DND-41 (cell line): Measurements from ENCODE around the gene MRPS18A.

Source experiments
- ATAC-seq: fragments of 200-7000 bp; cut with Tn5 transposase; 3 replicates; pipeline ENCODE4 v1.9.1; 2021; ENCODE audit warnings: low read depth; ENCODE audit not compliant: insufficient read depth
- DNase-seq: peaks from one replicate; pipeline ENCODE4 v3.0.0-alpha.2; 2020
- H2AFZ ChIP-seq: 2 replicates; pipeline ENCODE4 v1.6.0; 2012; ENCODE audit warnings: low read depth, low read length
- H3K27ac ChIP-seq: 2 replicates; pipeline ENCODE4 v1.5.1; 2012; ENCODE audit warnings: low read length, inconsistent platforms
- H3K27me3 ChIP-seq: fragments of 200-600 bp; sonication (generic); 2 replicates; pipeline ENCODE4 v1.6.0; 2012; ENCODE audit warnings: low read length, mild to moderate bottlenecking, inconsistent platforms; ENCODE audit not compliant: insufficient read depth, poor library complexity
- H3K36me3 ChIP-seq: 2 replicates; pipeline ENCODE4 v1.5.1; 2012; ENCODE audit warnings: low read length, inconsistent platforms; ENCODE audit not compliant: insufficient read depth
- H3K4me1 ChIP-seq: 2 replicates; pipeline ENCODE4 v1.5.1; 2012; ENCODE audit warnings: mild to moderate bottlenecking, low read length; ENCODE audit not compliant: insufficient read depth
- H3K4me2 ChIP-seq: 2 replicates; pipeline ENCODE4 v1.6.0; 2012; ENCODE audit warnings: mild to moderate bottlenecking, moderate library complexity, low read length, inconsistent platforms; ENCODE audit not compliant: insufficient read depth
- H3K4me3 ChIP-seq, 2 experiments: fragments of 200-600 bp in 1 of 2; shearing (Covaris generic) in 1 of 2; 2 replicates each; pipeline ENCODE4 v1.5.1; 2012 to 2016; ENCODE audit warnings: inconsistent platforms in 2 of 2, low read length in 2 of 2, mild to moderate bottlenecking in 2 of 2, low read depth in 1 of 2, moderate library complexity in 1 of 2
- H3K79me2 ChIP-seq: 2 replicates; pipeline ENCODE4 v1.6.0; 2012; ENCODE audit warnings: low read length, inconsistent platforms; ENCODE audit not compliant: insufficient read depth
- H3K9ac ChIP-seq: 2 replicates; pipeline ENCODE4 v1.6.0; 2012; ENCODE audit warnings: low read depth, mild to moderate bottlenecking, inconsistent platforms, low read length, moderate library complexity
- H3K9me3 ChIP-seq: 2 replicates; pipeline ENCODE4 v1.5.1; 2012; ENCODE audit warnings: low read length, moderate library complexity, mild to moderate bottlenecking, inconsistent platforms; ENCODE audit not compliant: insufficient read depth, severe bottlenecking
- H4K20me1 ChIP-seq: 2 replicates; pipeline ENCODE4 v1.6.0; 2012; ENCODE audit warnings: low read length; ENCODE audit not compliant: insufficient read depth
- EZH2 ChIP-seq: IDR thresholded peaks from 3 replicates; pipeline ENCODE4 v1.6.1; 2012; ENCODE audit warnings: borderline replicate concordance, low read depth, mild to moderate bottlenecking, moderate library complexity, low read length, inconsistent platforms; ENCODE audit not compliant: severe bottlenecking
- TF ChIP-seq, protein P1 (sequence below): IDR thresholded peaks from 2 replicates; pipeline ENCODE4 v1.5.1; 2012; ENCODE audit warnings: borderline replicate concordance, low read length, moderate library complexity, mild to moderate bottlenecking; ENCODE audit not compliant: poor library complexity, severe bottlenecking; ENCODE audit errors: extremely low read depth

MRPS18A gene

DNA sequence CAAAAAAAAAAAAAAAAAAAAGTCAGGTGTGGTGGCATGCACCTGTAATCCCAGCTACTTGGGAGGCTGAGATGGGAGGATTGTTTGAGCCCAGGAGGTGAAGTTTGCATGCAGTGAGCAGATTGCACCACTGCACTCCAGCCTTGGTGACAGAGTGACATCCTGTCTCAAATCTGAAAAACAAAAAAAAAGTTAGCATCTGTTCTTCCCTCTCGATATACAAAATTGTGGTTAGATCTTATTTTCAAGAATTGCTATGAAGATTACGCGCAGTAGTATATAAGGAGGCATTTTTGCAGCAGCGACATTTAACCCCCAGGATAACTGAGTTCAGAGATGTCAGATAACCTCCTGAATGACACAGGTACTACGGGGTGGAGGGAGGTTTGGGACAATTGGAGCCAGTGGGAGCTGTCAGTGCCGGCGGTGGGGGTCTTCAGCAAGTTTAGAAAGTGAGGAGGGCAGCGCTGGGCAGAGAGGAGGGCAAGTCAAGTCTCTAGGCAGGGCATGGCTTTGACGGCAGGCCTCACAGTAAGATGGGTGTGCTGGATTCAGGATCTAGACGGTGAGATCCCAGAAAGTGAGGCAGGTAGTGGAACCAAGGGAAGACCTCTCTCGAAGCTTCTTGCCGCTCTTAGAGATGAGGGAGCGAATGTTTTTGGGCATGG, 26.2 kb upstream of the MRPS18A start:
- Histone ChIP-seq H3K27ac (no peak overlapping the region), H2AFZ (no peak overlapping the region), H3K79me2 (no peaks in the 10 kb centered on the region), H3K4me1 (no peaks in the 10 kb centered on the region), H3K4me3 (no peak overlapping the region), H3K9me3 (no peaks in the 10 kb centered on the region), H3K27me3 (peaks cover 12% of the 10 kb centered on the region), H3K9ac (no peak overlapping the region), H4K20me1 (peaks cover 18% of the 10 kb centered on the region; the same call in 1 of the 2 replicates), H3K36me3 (no peaks in the 10 kb centered on the region), H3K4me2 (no peak overlapping the region)
- ATAC-seq = no peak
- no peak for DNase-seq
- TF ChIP-seq, protein P1, sequence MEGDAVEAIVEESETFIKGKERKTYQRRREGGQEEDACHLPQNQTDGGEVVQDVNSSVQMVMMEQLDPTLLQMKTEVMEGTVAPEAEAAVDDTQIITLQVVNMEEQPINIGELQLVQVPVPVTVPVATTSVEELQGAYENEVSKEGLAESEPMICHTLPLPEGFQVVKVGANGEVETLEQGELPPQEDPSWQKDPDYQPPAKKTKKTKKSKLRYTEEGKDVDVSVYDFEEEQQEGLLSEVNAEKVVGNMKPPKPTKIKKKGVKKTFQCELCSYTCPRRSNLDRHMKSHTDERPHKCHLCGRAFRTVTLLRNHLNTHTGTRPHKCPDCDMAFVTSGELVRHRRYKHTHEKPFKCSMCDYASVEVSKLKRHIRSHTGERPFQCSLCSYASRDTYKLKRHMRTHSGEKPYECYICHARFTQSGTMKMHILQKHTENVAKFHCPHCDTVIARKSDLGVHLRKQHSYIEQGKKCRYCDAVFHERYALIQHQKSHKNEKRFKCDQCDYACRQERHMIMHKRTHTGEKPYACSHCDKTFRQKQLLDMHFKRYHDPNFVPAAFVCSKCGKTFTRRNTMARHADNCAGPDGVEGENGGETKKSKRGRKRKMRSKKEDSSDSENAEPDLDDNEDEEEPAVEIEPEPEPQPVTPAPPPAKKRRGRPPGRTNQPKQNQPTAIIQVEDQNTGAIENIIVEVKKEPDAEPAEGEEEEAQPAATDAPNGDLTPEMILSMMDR = no peak
- TF ChIP-seq EZH2 = no peak

DNA sequence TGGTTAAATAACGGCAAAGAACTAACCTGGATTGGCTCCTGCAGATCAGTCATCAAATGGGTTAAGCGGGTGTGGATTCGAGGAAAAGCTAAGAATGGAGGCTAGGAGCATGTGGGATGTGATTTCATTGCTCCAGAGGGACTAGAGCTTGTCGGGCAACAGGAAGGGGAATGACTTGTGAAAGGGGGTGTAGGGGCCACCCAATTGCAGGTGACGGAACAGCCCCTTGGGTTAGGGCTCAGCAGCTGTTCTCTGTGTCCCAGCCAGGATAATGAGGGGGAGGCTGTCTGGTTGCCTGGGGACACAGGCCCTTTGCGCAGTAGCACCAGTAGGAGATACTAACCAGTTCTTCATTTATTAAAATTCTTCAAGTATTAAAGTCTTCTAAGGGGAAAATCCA, 25.0 kb upstream of the MRPS18A start:
- H2AFZ ChIP-seq = no peak overlapping the region
- no peak overlapping the region for H3K4me3 ChIP-seq
- H3K27ac ChIP-seq = no peak overlapping the region
- H3K27me3 ChIP-seq = peaks cover 13% of the 10 kb centered on the region
- no peak overlapping the region for H3K4me2 ChIP-seq
- no peaks in the 10 kb centered on the region for H3K79me2 ChIP-seq
- H3K4me1 ChIP-seq = no peaks in the 10 kb centered on the region
- ATAC-seq = no peak
- H3K9me3 ChIP-seq = no peaks in the 10 kb centered on the region
- no peaks in the 10 kb centered on the region for H3K36me3 ChIP-seq
- no peak overlapping the region for H3K9ac ChIP-seq
- TF ChIP-seq, protein P1 = no peak
- no peak for TF ChIP-seq EZH2
- H4K20me1 ChIP-seq = peaks cover 15% of the 10 kb centered on the region; the same call in 1 of the 2 replicates
- no peak for DNase-seq

DNA sequence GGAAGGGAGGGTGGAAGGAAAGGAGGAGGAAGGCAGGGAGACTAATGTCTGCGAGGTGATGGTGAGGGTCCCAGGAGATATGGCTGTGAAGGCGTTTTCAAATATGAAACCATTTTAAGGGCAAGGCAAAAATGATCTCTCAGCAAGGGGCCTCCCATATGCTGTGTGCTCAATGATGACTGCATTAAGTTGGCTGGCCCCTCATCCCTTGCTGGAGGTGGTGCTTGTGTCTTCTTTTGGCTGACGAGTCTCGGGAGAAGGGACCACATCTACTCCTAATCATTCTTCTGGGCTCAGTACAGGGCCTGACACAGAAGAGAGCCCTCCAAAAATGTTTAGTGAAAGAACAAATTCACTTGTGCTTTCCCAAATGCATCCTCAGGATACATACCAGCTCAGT, 23.0 kb upstream of the MRPS18A start:
- H3K27me3 ChIP-seq = peaks cover 25% of the 10 kb centered on the region
- no peak overlapping the region for H3K4me3 ChIP-seq
- H3K9me3 ChIP-seq = no peaks in the 10 kb centered on the region
- no peak overlapping the region for H3K4me2 ChIP-seq
- H4K20me1 ChIP-seq = peaks cover 9% of the 10 kb centered on the region; the same call in 1 of the 2 replicates
- ATAC-seq = no peak
- H3K27ac ChIP-seq = no peak overlapping the region
- no peak overlapping the region for H3K9ac ChIP-seq
- H3K4me1 ChIP-seq = no peaks in the 10 kb centered on the region
- H2AFZ ChIP-seq = no peak overlapping the region
- DNase-seq = no peak
- H3K36me3 ChIP-seq = no peaks in the 10 kb centered on the region
- no peaks in the 10 kb centered on the region for H3K79me2 ChIP-seq
- TF ChIP-seq EZH2 = no peak
- TF ChIP-seq, protein P1 = no peak
